HepG2 (cell line): Measurements from ENCODE around the gene LIMK2.

ENCODE experiments used
- BORCS8-MEF2B ChIP-seq: sonication (generic); formaldehyde crosslinking; IDR thresholded peaks from 2 replicates; pipeline ENCODE4 v1.8.0; 2022; ENCODE audit warnings: mild to moderate bottlenecking, missing genetic modification reagents
- CTCF ChIP-seq: sonication (generic); formaldehyde crosslinking; IDR thresholded peaks from 2 replicates; pipeline ENCODE4 v1.5.0; 2020; ENCODE audit warnings: mild to moderate bottlenecking, missing genetic modification reagents, moderate library complexity
- FOSL1 ChIP-seq: sonication (generic); formaldehyde crosslinking; IDR thresholded peaks from 2 replicates; pipeline ENCODE4 v1.9.0; 2021; ENCODE audit warnings: missing genetic modification reagents, borderline replicate concordance
- HMG20A ChIP-seq: IDR thresholded peaks from 2 replicates; pipeline ENCODE4 v1.6.1; 2016; ENCODE audit warnings: borderline replicate concordance
- IKZF4 ChIP-seq: sonication (generic); formaldehyde crosslinking; IDR thresholded peaks from 2 replicates; pipeline ENCODE4 v1.5.1; 2020; ENCODE audit warnings: borderline replicate concordance, mild to moderate bottlenecking, low read depth, missing genetic modification reagents; ENCODE audit errors: not compliant biosample characterization
- REPIN1 ChIP-seq: sonication (generic); formaldehyde crosslinking; IDR thresholded peaks from 2 replicates; pipeline ENCODE4 v1.8.0; 2022; ENCODE audit warnings: missing genetic modification reagents, low read depth, mild to moderate bottlenecking, borderline replicate concordance
- ZNF354B ChIP-seq: sonication (generic); formaldehyde crosslinking; IDR thresholded peaks from 2 replicates; pipeline ENCODE4 v1.8.0; 2022; ENCODE audit warnings: mild to moderate bottlenecking, missing genetic modification reagents
- ZNF432 ChIP-seq: sonication (generic); formaldehyde crosslinking; IDR thresholded peaks from 2 replicates; pipeline ENCODE4 v1.5.0; 2020; ENCODE audit warnings: missing genetic modification reagents, mild to moderate bottlenecking, borderline replicate concordance
- ZNF468 ChIP-seq: sonication (generic); formaldehyde crosslinking; IDR thresholded peaks from 2 replicates; pipeline ENCODE4 v1.8.0; 2022; ENCODE audit warnings: mild to moderate bottlenecking, moderate library complexity, missing genetic modification reagents
- ZNF704 ChIP-seq: sonication (generic); formaldehyde crosslinking; IDR thresholded peaks from 2 replicates; pipeline ENCODE4 v1.8.1; 2023; ENCODE audit warnings: mild to moderate bottlenecking, inconsistent platforms, moderate library complexity, missing genetic modification reagents, borderline replicate concordance
- TF ChIP-seq, protein P1 (sequence below), 2 experiments: sonication (generic) in 1 of 2; formaldehyde crosslinking in 1 of 2; IDR thresholded peaks; 2 replicates each; pipeline versions ENCODE4 v1.5.1 to v1.6.1; 2011 to 2020; ENCODE audit warnings: borderline replicate concordance in 1 of 2, low read depth in 1 of 2, low read length in 1 of 2, mild to moderate bottlenecking in 1 of 2, missing genetic modification reagents in 1 of 2, moderate library complexity in 1 of 2
- TF ChIP-seq, protein P2 (sequence below): sonication (generic); formaldehyde crosslinking; conservative IDR thresholded peaks from 2 replicates; pipeline ENCODE4 v1.8.1; 2023; ENCODE audit warnings: missing genetic modification reagents

- TF ChIP-seq IKZF4, result no peak
- TF ChIP-seq CTCF, result no peak
- no peak for TF ChIP-seq BORCS8-MEF2B
- no peak for TF ChIP-seq ZNF354B (CRISPR knock-in tag)
- no peak for TF ChIP-seq ZNF432
- no peak for TF ChIP-seq FOSL1 (CRISPR knock-in tag)
- TF ChIP-seq ZNF468 (CRISPR knock-in tag), result no peak
- TF ChIP-seq REPIN1 (CRISPR knock-in tag), result no peak
- no peak for TF ChIP-seq ZNF704 (CRISPR knock-in tag)
- TF ChIP-seq, protein P1, sequence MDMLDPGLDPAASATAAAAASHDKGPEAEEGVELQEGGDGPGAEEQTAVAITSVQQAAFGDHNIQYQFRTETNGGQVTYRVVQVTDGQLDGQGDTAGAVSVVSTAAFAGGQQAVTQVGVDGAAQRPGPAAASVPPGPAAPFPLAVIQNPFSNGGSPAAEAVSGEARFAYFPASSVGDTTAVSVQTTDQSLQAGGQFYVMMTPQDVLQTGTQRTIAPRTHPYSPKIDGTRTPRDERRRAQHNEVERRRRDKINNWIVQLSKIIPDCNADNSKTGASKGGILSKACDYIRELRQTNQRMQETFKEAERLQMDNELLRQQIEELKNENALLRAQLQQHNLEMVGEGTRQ (IDR thresholded peaks at IDR 0.05; ENCODE audit: low read depth, low read length), result no peak
- TF ChIP-seq, protein P1 (CRISPR knock-in tag; IDR thresholded peaks at IDR 0.05; ENCODE audit: borderline replicate concordance), result no peak
- TF ChIP-seq, protein P2, sequence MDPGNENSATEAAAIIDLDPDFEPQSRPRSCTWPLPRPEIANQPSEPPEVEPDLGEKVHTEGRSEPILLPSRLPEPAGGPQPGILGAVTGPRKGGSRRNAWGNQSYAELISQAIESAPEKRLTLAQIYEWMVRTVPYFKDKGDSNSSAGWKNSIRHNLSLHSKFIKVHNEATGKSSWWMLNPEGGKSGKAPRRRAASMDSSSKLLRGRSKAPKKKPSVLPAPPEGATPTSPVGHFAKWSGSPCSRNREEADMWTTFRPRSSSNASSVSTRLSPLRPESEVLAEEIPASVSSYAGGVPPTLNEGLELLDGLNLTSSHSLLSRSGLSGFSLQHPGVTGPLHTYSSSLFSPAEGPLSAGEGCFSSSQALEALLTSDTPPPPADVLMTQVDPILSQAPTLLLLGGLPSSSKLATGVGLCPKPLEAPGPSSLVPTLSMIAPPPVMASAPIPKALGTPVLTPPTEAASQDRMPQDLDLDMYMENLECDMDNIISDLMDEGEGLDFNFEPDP (CRISPR knock-in tag), result no peak
- TF ChIP-seq HMG20A (CRISPR knock-in tag), result no peak
These were observed 50.4 kb downstream of the LIMK2 start for GRCh38 chr22:31262312-31263133.
